HepG2 (cell line): ENCODE results near the gene ITGB5. TPM values are rescaled to one million over a fixed set of nuclear protein-coding genes. Genes with fewer than 3 reads are reported as not detected.

Experiments
- ATAC-seq: fragments of 200-7000 bp; cut with Tn5 transposase; 3 replicates; pipeline ENCODE4 v1.9.1; 2020; ENCODE audit warnings: mild to moderate bottlenecking, moderate library complexity
- BruUV-seq: library from RNA; stranded (reverse); fragments of 400-500 nt; replicated peaks from 2 replicates; lab custom pipeline; 2021; lab: Mats Ljungman, UMichigan
- CTCF ChIA-PET: fragments of 300-600 bp; formaldehyde crosslinking; extraction: SDS; loops from one replicate; lab custom pipeline; 2021; ENCODE audit warnings: low total read pairs, inconsistent platforms, low intra/inter-chr PET ratio; lab: Yijun Ruan, JAX
- POLR2A ChIA-PET: fragments of 350-600 bp; sonication (Branson Sonifier 250); formaldehyde crosslinking; loops from one replicate; lab custom pipeline; 2020; ENCODE audit warnings: antibody characterized with exemption, inconsistent platforms; lab: Yijun Ruan, JAX
- DNase-seq: peaks from one replicate; pipeline ENCODE4 v3.0.0-alpha.2; 2015; ENCODE audit warnings: low spot score
- FAIRE-seq: peaks from 3 replicates; lab custom pipeline; 2011; peaks lifted over from hg19 to GRCh38; lab: Jason Lieb, UNC
- H2AFZ ChIP-seq: one replicate; pipeline ENCODE4 v1.6.1; 2011; ENCODE audit warnings: low read length, inconsistent platforms
- H3K27ac ChIP-seq: fragments of 300-600 bp; 3 replicates; pipeline ENCODE4 v1.8.0; 2011; ENCODE audit warnings: mixed run types, mild to moderate bottlenecking, mixed read lengths, low read length, inconsistent platforms; ENCODE audit not compliant: insufficient read depth; ENCODE audit errors: extremely low read length
- H3K27me3 ChIP-seq, 2 experiments: fragments of 200-600 bp in 1 of 2; 2 replicates in 1 of 2; 3 replicates in 1 of 2; pipeline versions ENCODE4 v1.6.0 to v1.8.0; 2011; ENCODE audit warnings: low read length in 2 of 2, mild to moderate bottlenecking in 2 of 2, moderate library complexity in 2 of 2, inconsistent platforms in 1 of 2; ENCODE audit not compliant: insufficient read depth in 2 of 2, control insufficient read depth in 1 of 2
- H3K36me3 ChIP-seq, 2 experiments: fragments of 200-600 bp in 1 of 2; replicated peaks in 1 of 2; 2 replicates in 1 of 2; 3 replicates in 1 of 2; pipeline versions ENCODE4 v1.5.1 to v1.8.0; 2011; ENCODE audit warnings: low read length in 2 of 2, inconsistent platforms in 1 of 2; ENCODE audit not compliant: insufficient read depth in 2 of 2, control insufficient read depth in 1 of 2
- H3K4me1 ChIP-seq: 2 replicates; pipeline ENCODE4 v1.5.1; 2012; ENCODE audit warnings: low read length, inconsistent platforms; ENCODE audit not compliant: insufficient read depth
- H3K4me2 ChIP-seq: 2 replicates; pipeline ENCODE4 v1.6.0; 2011; ENCODE audit warnings: low read depth, low read length, inconsistent platforms
- H3K4me3 ChIP-seq, 3 experiments: fragments of 200-600 bp in 1 of 3; sonication (generic), shearing (Covaris generic) in 1 of 3; replicated peaks in 1 of 3; 2 replicates each; pipeline ENCODE4 v1.5.1; 2011 to 2016; ENCODE audit warnings: low read length in 3 of 3, inconsistent platforms in 2 of 3, low read depth in 2 of 3, mild to moderate bottlenecking in 2 of 3, control low read depth in 1 of 3, mixed read lengths in 1 of 3; ENCODE audit not compliant: insufficient read depth in 1 of 3
- H3K79me2 ChIP-seq: one replicate; pipeline ENCODE4 v1.6.1; 2011; ENCODE audit warnings: low read length, inconsistent platforms; ENCODE audit not compliant: insufficient read depth
- H3K9ac ChIP-seq: 2 replicates; pipeline ENCODE4 v1.6.0; 2011; ENCODE audit warnings: mild to moderate bottlenecking, low read depth, low read length, inconsistent platforms; ENCODE audit not compliant: insufficient read depth
- H3K9me3 ChIP-seq: 2 replicates; pipeline ENCODE4 v1.5.1; 2012; ENCODE audit warnings: mild to moderate bottlenecking, low read length
- H4K20me1 ChIP-seq: 2 replicates; pipeline ENCODE4 v1.6.0; 2011; ENCODE audit warnings: inconsistent platforms, mild to moderate bottlenecking, low read length, moderate library complexity; ENCODE audit not compliant: insufficient read depth
- BRCA1 ChIP-seq: sonication (generic); formaldehyde crosslinking; IDR thresholded peaks from 2 replicates; pipeline ENCODE4 v1.4.0; 2020; ENCODE audit warnings: missing genetic modification reagents
- DMAP1 ChIP-seq: IDR thresholded peaks from 2 replicates; pipeline ENCODE4 v1.6.1; 2016
- FOXC1 ChIP-seq: sonication (generic); formaldehyde crosslinking; IDR thresholded peaks from 2 replicates; pipeline ENCODE4 v1.8.0; 2022; ENCODE audit warnings: mild to moderate bottlenecking, missing genetic modification reagents, borderline replicate concordance
- MYC ChIP-seq: sonication (generic); formaldehyde crosslinking; IDR thresholded peaks from 2 replicates; pipeline ENCODE4 v1.9.0; 2021; ENCODE audit warnings: missing genetic modification reagents, borderline replicate concordance
- SRSF1 ChIP-seq: fragments of 200-400 bp; formaldehyde crosslinking; optimal IDR thresholded peaks from 2 replicates; pipeline ENCODE3; 2017; ENCODE audit warnings: mild to moderate bottlenecking, low read depth, low read length, moderate library complexity
- ZFY ChIP-seq: sonication (generic); formaldehyde crosslinking; IDR thresholded peaks from 2 replicates; pipeline ENCODE4 v1.4.0; 2020; ENCODE audit warnings: missing genetic modification reagents
- ZMYM3 ChIP-seq: sonication (generic); formaldehyde crosslinking; IDR thresholded peaks from 2 replicates; pipeline ENCODE4 v1.5.1; 2020; ENCODE audit warnings: mild to moderate bottlenecking, missing genetic modification reagents
- ZNF180 ChIP-seq: sonication (generic); formaldehyde crosslinking; IDR thresholded peaks from 2 replicates; pipeline ENCODE4 v1.4.0; 2020; ENCODE audit warnings: low read depth, missing genetic modification reagents, borderline replicate concordance
- WGBS: methylation state at CpG from one replicate; pipeline ENCODE4 v1.1.6; 2017; ENCODE audit warnings: low lambda C conversion rate; 5-methylcytosine and 5-hydroxymethylcytosine counted together
- in situ Hi-C: cut with HindIII; loops from 2 replicates; pipeline ENCODE4 v1.10.0; 2017; ENCODE audit warnings: low pct_unique_long_range_greater_than_20kb; ENCODE audit not compliant: extremely low pct_ligation_motif_present
- intact Hi-C: fragments of 100-400 bp; cut with micrococcal nuclease; formaldehyde crosslinking; loops from one replicate; pipeline ENCODE4 v1.10.0; 2022; ENCODE audit not compliant: unreplicated experiment
- polyA plus RNA-seq, 8 experiments: library from polyadenylated mRNA; depleted of rRNA in 3 of 8; stranded (reverse) in 7 of 8; unstranded in 1 of 8; fragments of >200 nt; fragmentation: Illumina TruSeq in 4 of 8; extraction: Trizol in 4 of 8; gene quantifications; 2 replicates each; pipeline versions ENCODE4 v1.2.1 to v1.2.3, GENCODE V29; 2011 to 2016; ENCODE audit warnings: low read depth in 4 of 8, missing spikeins in 1 of 8, mixed read lengths in 1 of 8; ENCODE audit not compliant: insufficient read depth in 1 of 8
- total RNA-seq, 5 experiments: library from RNA; depleted of rRNA; stranded (reverse); fragments of >200 nt; fragmentation: Illumina TruSeq; extraction: Trizol; gene quantifications; 2 replicates each; pipeline ENCODE4 v1.2.3, GENCODE V29; 2016; ENCODE audit warnings: low read depth in 1 of 5
- TF ChIP-seq, protein P1 (sequence below): sonication (generic); formaldehyde crosslinking; IDR thresholded peaks from 2 replicates; pipeline ENCODE4 v1.4.0; 2020; ENCODE audit warnings: missing genetic modification reagents, borderline replicate concordance
- TF ChIP-seq, protein P2 (sequence below): sonication (generic); formaldehyde crosslinking; IDR thresholded peaks from 2 replicates; pipeline ENCODE4 v1.4.0; 2020; ENCODE audit warnings: missing genetic modification reagents, low read depth, mild to moderate bottlenecking, borderline replicate concordance
- TF ChIP-seq, protein P3 (sequence below): sonication (generic); formaldehyde crosslinking; IDR thresholded peaks from 2 replicates; pipeline ENCODE4 v1.9.0; 2021; ENCODE audit warnings: missing genetic modification reagents, mild to moderate bottlenecking, borderline replicate concordance

ITGB5 gene
- total and polyA plus RNA-seq, 2 of the 13 experiments (the other 11 are each of a cell fraction or from before 2014, with no cell fraction given): 74.1 to 343 TPM

DNA sequence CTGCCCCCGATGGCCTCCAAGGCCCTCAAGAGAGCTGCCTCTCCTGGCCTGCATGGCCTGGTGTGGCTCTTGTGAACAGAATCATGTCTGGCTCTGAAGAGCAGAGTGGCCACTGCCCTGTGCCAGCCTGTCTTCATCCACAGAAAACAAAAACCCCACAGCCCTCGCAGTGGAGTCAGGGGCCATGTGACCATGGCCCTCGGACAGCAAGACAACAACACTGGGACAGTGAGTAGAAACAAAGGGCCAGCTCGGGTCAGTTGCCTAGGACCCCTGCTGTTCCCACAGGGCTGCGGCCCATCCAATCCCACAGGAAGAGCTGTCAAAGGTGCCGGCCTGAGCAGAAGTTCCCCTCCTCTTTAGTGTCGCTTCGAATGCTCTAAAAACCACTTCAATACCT, 84.5 kb downstream of the ITGB5 start:
- ATAC-seq: no peak
- H3K4me3 ChIP-seq: no peak overlapping the region
- intact Hi-C loops (no loop called here), in situ Hi-C loops (no loop called here)
- no peak overlapping the region for H3K27ac ChIP-seq
- WGBS: 92% methylated on average over 5 of the region's 8 CpGs
- no TSS peak for BruUV-seq
- H4K20me1 ChIP-seq: no peaks in the 10 kb centered on the region
- TF ChIP-seq ZNF180: no peak
- TF ChIP-seq ZMYM3: no peak
- no peak for TF ChIP-seq FOXC1 (CRISPR knock-in tag)
- no peak for TF ChIP-seq SRSF1
- TF ChIP-seq ZFY (CRISPR knock-in tag): no peak
- TF ChIP-seq DMAP1 (CRISPR knock-in tag): no peak
- TF ChIP-seq, protein P1, sequence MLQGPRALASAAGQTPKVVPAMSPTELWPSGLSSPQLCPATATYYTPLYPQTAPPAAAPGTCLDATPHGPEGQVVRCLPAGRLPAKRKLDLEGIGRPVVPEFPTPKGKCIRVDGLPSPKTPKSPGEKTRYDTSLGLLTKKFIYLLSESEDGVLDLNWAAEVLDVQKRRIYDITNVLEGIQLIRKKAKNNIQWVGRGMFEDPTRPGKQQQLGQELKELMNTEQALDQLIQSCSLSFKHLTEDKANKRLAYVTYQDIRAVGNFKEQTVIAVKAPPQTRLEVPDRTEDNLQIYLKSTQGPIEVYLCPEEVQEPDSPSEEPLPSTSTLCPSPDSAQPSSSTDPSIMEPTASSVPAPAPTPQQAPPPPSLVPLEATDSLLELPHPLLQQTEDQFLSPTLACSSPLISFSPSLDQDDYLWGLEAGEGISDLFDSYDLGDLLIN: no peak
- TF ChIP-seq BRCA1 (CRISPR knock-in tag): no peak
- TF ChIP-seq MYC: no peak
- TF ChIP-seq, protein P2, sequence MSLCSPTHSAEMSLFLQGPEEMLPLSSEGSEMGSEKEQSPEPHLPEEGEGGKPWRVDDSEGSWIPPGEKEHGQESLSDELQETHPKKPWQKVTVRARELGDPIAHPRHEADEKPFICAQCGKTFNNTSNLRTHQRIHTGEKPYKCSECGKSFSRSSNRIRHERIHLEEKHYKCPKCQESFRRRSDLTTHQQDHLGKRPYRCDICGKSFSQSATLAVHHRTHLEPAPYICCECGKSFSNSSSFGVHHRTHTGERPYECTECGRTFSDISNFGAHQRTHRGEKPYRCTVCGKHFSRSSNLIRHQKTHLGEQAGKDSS (CRISPR knock-in tag): no peak
- TF ChIP-seq, protein P3, sequence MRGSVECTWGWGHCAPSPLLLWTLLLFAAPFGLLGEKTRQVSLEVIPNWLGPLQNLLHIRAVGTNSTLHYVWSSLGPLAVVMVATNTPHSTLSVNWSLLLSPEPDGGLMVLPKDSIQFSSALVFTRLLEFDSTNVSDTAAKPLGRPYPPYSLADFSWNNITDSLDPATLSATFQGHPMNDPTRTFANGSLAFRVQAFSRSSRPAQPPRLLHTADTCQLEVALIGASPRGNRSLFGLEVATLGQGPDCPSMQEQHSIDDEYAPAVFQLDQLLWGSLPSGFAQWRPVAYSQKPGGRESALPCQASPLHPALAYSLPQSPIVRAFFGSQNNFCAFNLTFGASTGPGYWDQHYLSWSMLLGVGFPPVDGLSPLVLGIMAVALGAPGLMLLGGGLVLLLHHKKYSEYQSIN (CRISPR knock-in tag): no peak
- no peaks in the 10 kb centered on the region for H3K9me3 ChIP-seq
- H3K27me3 ChIP-seq: no peaks in the 10 kb centered on the region
- no peak overlapping the region for H2AFZ ChIP-seq
- no peak for FAIRE-seq
- no peak overlapping the region for H3K4me2 ChIP-seq
- H3K4me1 ChIP-seq: no peaks in the 10 kb centered on the region
- ChIA-PET CTCF (no interaction called here), POLR2A (no interaction called here)
- DNase-seq: no peak
- no peaks in the 10 kb centered on the region for H3K79me2 ChIP-seq
- no peak overlapping the region for H3K9ac ChIP-seq
- H3K36me3 ChIP-seq: peaks cover 17 to 48% of the 10 kb centered on the region in 2 experiments
